ENCODE results near the gene MYO1D.
A peak's percentile ranks its signal among the peaks of the same experiment; 100 is the strongest.
"Not testable (repeated sequence)": the region's sequence is repeated elsewhere in the genome, so short reads cannot be mapped to it uniquely, and the experiment has no call there.

Gene MYO1D

DNA sequence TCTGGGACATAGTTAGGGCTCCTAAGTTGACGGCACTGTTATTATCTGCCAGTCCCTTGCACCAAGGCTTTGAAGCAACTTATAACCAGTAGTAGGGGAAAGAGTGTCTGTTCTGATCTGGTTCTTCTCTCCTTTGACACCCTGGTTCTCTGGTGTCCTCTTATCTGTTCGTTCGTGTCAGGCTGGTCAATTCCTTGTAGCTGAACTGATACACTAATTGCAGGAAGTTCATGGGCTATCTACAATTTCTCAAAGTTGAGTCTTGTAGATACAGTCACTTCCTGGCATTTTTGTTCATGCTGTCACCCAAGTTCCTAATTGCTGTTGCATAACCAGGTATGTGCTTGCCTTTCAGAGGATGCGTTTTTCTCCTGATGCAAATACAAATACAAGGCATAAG, 17.3 kb upstream of the MYO1D start:
- no peak for DNase-seq (ENCODE audit: low spot score)

DNA sequence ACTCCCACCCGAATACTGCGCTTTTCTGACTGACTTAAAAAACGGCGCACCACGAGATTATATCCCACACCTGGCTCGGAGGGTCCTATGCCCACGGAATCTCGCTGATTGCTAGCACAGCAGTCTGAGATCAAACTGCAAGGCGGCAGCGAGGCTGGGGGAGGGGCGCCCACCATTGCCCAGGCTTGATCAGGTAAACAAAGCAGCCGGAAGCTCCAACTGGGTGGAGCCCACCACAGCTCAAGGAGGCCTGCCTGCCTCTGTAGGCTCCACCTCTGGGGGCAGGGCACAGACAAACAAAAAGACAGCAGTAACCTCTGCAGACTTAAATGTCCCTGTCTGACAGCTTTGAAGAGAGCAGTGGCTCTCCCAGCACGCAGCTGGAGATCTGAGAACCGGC, 10.5 kb upstream of the MYO1D start:
- not testable (repeated sequence) for DNase-seq (ENCODE audit: low spot score)

DNA sequence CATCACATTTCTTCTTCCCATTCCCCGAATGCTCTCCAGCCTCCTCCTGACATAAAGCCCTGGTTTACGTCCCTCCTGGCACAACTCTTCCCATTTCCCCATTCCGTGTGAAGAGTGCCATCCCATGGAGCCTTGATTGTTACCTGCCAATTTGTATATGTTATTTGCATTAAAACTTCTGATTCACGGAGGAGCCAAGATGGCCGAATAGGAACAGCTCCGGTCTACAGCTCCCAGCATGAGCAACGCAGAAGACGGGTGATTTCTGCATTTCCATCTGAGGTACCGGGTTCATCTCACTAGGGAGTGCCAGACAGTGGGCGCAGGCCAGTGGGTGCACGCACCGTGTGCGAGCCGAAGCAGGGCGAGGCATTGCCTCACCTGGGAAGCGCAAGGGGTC, 10.0 kb upstream of the MYO1D start:
- not testable (repeated sequence) for DNase-seq (ENCODE audit: low spot score)

DNA sequence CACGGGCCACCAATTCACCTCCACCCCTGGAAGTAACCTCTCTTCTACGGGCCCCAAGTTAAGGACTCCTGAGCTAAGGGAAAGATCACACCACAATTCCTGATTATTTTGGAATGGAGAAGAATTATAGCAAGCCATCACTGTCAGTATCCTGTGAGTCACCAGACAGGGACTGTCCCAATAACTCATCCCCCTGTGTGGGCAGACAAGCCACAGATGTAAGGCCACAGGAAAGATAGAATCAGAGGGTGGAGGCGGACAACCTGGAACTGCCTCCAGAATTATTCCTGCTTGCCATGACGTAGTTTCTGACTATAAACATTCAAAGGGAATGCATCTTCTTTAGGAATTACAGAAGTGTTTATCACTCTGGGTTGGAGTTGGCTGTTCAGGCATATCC, 5.8 kb upstream of the MYO1D start:
- DNase-seq (ENCODE audit: low spot score), result no peak

DNA sequence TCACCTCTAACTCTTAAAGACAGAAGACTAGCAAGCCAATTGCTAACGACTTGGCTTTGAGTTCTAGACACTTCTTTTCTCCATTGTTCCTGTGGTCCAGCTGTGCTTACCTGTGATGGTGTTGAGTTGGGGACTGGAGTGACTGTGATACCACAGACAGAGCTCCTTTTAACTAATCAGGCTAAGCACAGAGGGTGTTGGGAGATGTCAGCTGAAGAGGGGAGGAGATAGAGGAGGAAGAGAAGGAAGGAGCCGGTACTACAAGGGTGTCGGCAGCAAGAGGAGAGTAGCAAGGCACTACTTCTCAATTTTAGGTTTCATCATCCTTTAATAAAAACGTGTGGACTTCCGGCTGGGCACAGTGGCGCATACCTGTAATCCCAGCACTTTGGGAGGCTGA, 5.1 kb upstream of the MYO1D start:
- no peak for DNase-seq (ENCODE audit: low spot score)

DNA sequence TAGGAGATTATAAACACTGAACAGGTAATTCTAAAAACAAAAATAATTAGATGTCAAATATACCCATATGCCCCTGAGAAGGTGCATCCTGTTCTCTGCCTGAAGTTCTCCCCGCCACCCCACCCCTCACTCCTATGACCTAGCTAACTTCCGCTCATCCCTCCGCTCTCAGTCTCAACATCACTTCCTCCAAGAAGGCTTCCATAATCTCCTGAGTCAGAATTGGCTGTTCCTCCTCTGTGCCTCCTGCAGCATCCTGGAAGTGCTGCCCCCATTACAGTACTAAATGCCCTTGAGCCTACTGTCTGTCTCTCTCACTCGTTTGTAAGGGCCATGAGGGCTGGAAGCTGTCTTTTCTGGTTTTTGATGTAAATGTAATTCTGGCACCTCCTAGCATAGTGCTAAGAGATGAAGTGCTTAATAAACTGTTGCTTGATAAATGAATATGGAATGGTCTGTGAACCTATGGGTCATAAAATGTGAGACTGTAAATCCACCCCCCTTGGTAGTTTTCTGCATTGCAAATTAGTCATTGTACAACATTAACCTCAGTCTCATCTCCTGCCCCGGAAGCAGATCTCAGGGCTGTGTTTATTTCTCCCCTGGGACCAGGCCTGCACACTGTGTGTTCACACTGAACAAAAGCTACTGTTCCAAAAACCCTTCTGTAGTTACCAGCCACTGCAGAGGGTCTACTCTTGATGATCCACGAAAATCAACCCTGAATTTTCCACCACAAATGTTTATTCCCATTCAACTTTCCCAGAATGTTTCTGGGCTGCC, 3.9 kb upstream of the MYO1D start:
- DNase-seq (ENCODE audit: low spot score), result no peak

DNA sequence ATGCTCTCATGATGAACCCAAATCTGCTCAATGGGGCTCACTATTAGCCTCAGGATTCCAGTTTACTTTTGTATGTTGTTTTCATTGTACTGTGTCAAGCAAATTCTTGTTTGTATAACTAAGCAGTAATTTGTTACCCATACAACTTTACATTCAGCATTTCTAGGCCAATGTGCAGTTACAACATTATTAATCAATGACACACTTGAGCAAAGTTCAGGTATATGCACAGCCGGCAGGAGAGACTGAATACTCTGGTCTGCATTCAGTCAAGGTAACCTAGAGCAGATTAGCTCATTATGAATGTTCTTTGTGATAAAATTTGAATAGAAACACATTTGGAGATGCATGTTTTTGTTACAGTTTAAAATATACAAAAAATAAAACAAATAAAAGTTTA, 2.2 kb upstream of the MYO1D start:
- no peak for DNase-seq (ENCODE audit: low spot score)

DNA sequence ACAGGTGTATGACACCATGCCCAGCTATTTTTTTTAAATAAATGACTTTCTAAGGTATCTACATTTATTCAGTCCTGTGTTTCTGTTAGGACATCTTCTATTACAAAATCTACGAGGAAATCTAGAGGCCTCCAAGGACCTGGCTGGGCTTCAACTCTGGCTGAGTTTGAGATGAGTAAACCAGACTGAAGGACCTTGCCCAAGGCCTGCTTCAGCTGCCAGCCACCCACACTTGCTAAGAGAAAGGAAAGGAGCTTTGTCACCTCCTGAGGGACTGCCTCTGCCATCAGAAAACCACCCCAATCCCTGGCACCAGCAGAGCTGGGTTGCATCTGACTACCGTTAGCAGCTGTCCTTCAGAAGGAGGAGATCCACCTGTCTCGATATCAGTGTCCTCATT, 1.3 kb upstream of the MYO1D start:
- no peak for DNase-seq (ENCODE audit: low spot score)

DNA sequence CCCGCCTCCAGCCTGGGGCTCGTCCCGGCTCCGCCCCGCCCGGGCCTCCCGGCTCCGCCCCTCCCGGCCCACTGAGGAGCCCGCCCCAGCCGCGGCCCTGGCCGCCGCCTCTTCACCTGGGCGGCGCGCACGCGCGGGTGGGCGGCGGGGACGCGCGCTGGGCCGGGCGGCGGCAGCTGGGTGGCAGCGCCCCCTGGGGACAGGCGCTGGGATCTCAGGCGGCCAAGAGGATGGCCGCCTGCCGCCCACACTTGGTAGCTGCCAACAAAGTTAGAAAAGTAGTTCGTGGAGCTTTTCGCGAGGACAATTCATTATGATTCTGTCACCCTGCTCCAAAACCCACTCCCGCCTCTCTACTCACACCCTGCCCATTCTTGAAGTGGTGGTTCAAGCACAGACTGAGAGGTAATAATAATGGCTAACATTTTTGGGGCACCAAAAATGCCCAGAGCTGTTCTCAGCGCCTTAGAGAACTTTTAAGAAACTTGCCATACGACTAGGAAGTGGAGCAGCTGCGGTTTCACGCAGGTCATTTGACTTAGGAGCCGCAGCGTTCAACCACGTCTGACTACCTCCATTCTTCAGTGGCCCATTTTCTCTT, 340 bp upstream of the MYO1D start:
- DNase-seq (ENCODE audit: low spot score), result peak; percentile 93

DNA sequence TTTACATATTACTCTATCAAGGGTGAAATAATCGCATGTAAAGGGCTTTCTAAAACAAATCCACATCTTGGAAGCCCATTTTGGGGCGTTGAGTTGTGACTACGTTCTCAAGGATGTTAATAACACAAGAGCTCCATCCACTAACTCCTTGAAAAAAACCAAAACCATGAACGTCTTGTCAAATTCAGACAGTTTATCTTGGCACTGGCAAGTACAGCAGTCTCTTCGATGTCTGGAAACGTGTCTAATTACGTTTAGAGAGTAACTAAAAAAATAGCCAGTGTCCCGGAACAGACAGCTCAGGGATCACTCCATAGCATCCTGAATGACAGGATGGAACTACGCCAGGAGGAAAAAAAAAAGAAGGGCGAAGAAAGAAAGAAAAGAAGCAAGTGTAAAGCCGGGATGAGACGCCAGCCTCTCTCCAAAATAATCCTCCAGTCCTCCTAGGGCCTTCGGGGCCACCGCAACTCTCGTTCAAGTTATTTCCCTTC, 954 bp downstream of the MYO1D start:
- DNase-seq (ENCODE audit: low spot score), result no peak

DNA sequence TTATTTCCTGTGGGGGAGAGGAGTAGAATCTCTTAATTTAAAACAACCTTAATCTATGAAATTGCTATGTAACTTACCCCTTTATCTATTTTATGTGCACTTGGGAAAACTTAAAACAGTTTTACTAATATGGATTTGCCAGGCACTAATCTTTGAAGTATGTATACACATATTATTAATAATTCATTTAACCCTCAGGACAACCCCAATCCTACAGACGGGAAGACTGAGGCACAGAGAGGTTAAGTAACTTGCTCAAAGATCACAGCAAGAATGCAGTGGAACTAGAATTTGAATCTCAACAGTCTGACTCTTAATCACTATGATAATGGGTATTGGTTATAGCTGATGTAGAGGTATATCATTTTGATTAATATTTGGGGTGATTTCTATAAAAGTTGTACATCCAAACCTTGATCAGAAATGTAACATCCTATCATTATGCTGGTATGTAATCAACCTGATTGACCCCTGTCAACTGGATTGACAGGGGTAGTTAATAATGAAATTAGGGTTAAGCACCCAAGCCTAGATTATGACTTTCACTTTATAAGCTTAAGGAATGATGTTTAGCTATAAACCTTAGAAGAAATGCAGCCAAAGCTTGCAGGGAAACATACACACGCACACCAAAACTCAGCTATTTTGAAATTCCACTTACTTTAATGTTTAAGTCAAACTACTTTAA, 1.6 kb downstream of the MYO1D start:
- no peak for DNase-seq (ENCODE audit: low spot score)

DNA sequence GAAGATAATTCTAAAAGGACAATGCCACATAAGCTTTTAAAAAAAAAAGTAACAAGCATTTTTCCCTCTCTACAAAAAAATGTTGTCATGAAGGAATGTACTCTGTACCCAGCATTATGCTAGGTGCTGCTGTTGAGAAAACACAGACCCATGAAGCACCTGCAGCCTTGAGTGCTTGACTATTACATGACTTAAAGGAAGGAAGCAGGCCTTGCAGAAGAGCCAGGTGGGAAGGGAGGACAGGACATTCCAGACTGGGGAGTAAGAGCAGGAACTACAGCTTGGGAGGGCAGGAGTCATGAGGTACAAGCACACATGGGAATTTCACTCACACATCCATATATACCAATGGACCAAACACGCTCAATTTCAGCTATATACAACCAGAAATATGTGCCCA, 3.8 kb downstream of the MYO1D start:
- no peak for DNase-seq (ENCODE audit: low spot score)

DNA sequence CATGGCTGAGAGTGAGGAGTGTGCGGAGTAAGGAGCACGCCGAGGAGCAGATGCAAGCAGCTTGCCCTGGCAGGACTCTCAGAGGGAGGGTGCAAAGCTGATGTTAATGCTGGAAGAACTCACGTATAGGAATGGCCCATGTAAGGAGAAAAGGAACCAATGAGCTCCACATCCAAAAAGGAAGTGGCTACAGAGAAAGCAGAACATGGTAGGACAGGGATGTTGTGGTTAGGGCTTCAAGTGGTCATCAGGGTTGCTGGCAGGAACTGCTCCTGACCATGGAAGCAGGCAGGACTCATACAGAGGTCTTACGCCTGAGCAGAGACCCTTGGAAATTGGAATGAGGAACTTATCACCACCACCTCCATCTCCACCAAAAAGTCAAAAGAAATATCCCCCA, 5.2 kb downstream of the MYO1D start:
- no peak for DNase-seq (ENCODE audit: low spot score)

DNA sequence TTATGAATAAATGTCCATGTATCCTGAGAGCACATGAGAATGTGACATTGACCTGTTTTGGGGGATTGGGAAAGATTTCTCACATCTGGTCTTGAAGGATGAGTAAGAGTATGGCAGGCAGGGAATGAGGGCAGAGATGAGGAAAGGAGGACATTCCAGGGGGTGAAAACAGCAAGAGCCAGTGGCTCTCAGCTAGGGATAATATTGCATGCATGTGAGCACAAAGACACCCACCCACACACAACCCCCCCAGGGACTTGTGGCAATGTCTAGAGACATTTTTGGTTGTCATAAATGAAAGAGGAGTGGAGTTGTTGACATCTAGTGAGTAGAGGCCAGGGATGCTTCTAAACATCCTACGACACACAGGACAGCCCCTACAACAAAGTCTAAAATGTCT, 6.0 kb downstream of the MYO1D start:
- DNase-seq (ENCODE audit: low spot score), result no peak

DNA sequence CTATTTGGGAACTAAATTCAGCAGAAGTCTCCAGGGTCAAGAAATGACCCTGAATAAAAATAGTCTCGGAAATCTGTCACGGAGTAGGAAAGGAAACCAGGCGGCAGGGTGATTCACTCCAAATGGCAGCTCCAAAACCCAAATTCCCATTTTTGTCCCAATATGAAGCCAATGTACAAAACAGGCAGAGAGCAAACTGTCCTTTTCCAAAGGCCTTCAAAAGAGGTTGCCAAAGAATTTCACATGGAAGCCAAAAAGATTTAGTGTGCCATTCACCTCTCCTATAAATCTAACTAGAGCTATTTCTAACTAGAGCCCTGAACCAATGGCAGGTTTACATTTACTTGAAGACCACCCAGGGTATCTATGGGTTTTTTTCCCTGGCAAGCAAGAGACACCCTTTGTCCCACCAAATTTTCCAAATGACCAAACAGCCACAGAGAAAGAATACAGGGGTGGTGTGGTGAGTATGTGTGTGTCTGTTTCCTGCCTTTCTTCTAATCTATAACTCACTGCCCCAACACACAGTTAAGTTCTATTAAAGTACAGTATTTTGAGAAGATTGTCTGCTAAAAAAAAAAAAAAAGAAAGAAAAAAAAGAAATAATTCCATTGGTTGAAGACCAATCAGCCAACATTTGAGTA, 6.8 kb downstream of the MYO1D start:
- no peak for DNase-seq (ENCODE audit: low spot score)

DNA sequence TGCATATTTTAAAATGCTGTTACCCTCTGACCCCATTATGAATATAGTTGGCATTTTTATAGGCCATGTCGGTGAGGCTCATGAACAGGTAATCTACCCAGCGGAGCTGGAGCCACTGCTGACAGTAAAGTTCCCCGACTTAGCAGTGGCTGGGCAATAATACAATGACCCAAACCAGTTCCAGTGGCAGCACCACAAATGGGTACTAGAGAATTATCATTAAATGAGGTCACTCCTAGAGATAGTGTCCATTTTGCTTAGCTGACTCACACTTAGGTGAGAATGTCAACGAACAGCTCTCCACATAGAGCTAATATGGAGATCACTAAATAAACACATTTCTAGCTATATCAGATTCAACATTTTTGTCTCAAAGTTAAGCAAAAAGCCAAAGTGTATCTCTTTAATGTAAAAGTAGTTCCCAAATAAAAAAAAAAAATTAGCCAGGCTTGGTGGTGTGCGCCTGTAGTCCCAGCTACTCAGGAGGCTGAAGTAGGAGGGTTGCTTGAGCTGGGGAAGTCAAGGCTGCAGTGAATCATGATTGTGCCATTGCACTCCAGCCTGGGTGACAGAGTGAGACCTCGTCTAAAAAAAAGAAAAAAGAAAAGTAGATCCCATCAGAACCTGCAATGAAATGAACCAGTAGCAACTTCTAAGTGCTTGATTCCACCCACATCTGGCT, 7.4 kb downstream of the MYO1D start:
- no peak for DNase-seq (ENCODE audit: low spot score)

DNA sequence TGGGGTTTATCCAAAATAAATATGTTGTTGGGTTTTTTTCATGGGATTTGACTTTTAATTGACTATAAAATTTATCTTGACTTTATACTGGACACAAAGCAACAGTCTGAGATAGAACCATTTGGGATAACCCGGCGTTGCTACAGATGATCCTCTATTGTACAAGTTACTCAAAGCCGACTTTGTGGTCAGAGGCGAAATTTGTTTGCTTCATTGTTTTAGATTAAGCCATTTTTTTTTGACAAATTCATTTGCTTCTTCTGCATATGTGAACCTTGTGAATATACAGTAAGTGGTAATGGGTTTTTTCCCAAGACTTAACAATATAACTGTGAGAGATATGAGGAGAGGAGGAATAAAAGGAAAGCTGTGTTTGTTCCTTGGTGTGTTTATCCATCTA, 11.8 kb downstream of the MYO1D start:
- no peak for DNase-seq (ENCODE audit: low spot score)

DNA sequence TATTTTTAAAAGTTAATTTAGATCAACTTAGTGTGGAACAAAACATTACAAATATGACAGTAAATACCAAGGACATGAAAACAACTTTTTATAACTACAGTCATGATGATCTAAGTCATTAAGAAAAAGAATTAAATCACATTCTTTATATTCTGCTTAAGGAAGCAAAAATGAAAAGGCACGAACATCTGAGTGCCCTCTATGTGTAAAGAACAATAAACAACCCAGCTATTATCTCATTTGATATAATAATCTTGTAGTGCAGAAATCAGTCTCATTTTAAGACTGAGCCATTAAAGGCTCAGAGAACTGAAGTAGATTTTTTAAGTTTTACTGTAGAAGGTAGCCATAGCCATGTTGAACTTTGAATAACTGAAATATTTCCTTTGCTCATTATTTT, 13.4 kb downstream of the MYO1D start:
- DNase-seq (ENCODE audit: low spot score), result no peak

DNA sequence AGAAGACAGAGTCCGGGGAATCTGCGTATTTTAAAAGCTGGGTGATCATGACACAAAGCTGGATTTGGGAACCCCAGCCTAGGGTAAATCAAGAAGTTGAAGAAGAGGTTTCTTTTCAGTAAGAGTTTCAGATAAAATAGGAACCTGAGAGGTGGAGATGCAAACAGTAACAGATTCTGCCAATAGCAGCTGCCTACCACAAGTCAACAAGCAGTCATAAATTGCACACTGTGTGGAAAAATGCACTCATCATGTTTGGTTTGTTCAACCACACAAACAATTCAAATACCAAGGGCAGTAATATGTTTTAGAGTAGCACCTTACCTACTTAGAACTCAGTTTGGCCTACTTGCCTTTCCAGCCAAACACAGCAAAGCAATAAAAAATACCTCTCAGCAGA, 14.0 kb downstream of the MYO1D start:
- DNase-seq (ENCODE audit: low spot score), result no peak

DNA sequence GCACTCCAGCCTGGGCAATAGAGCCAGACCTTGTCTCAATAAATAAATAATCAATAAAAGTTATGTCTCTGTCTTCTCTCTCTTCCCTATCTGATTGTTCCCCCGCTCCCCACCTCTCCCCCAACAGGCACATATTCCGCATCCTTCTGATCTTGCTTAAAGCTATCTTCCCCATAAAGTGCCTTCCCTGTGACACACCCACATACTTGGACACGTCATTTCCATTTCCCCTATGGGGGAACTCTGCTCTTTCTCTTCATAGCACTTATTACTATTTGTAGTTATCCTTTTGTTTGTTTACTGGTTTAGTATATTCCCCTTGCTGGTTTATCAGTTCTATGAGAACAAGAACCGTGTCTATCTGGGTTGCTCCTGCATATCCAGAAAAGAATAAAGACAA, 14.9 kb downstream of the MYO1D start:
- DNase-seq (ENCODE audit: low spot score), result no peak

DNA sequence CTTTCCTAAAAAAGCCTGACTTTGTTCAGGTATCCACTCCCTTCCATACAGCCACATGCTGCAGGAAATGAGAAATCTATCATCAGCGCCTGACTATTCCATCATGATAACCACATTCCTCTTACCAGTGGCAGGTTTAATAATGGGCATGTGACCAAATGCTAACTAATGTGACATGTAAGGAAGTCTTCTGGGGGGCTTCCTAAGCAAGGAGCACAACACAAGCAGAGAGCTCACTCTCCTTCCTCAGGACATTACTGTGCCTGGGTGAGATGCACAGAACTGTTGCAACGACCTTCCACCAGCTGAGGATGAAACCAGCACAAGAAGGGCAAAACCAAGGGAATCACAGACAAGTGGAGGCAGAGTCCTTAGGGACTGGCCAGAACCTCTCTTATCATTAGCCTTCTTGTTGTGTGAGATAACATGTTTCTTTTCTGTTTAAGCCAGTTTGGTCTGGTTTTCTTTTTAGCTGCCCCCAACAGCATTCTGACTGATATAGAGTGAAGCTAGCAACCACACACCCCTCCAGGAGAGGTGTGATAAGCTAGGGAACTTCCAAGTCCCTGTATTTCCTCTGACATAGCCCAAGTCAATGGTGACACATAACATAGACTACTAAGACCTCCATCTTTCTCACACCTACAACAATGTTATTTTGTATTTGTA, 16.9 kb downstream of the MYO1D start:
- DNase-seq (ENCODE audit: low spot score), result no peak

DNA sequence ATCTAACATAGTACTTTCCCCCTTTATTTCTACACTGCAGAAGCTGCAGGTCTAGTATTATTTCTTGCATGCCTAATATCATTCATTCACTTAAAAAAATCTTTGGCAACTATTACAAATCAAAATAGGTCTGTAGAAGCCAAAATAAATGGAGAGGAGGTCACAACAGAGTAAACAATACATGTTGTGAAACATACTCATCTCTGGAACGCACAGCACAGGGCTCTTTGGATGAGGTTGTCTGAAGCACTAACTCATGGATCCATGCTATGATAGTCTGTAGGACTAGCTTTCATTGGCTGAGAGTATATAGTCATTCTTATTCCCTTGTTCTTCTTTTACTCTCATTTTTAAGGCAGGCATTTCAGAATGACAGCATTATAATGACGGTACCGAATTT, 21.3 kb downstream of the MYO1D start:
- no peak for DNase-seq (ENCODE audit: low spot score)
